HuH-7.5 (cell line): ENCODE data around the gene FNTB.
"Not testable (repeated sequence)": the region's sequence is repeated elsewhere in the genome, so short reads cannot be mapped to it uniquely, and the experiment has no call there.

Source experiments
- DNase-seq: peaks from one replicate; pipeline ENCODE4 v3.0.0; 2011; ENCODE audit warnings: low spot score

FNTB gene

DNA sequence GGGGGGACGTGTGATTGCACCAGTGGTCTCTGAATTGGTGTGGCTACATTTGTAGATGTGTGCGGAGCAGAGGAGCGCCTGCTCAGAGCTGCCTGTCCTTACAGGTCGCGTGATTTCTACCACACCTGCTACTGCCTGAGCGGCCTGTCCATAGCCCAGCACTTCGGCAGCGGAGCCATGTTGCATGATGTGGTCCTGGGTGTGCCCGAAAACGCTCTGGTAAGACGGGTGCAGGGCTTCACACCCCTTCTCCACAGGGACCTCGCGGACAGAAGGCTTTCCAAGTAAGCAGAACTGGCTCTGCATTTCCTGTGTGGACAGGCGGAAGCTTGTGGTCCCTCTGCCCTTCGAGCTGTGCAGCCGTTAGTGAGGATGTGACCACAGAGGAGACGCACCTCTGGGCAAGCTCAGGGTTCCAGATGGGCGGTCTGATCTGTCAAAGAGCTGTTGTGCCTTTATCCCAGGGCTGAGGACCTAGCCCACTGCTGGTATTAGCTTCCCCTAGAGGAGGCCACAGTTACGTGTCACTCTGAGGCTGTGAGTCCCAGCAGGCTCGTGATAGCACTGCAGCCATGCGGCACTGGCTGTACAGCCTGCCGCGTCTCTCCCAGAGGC, 67.9 kb downstream of the FNTB start:
- DNase-seq, result no peak

DNA sequence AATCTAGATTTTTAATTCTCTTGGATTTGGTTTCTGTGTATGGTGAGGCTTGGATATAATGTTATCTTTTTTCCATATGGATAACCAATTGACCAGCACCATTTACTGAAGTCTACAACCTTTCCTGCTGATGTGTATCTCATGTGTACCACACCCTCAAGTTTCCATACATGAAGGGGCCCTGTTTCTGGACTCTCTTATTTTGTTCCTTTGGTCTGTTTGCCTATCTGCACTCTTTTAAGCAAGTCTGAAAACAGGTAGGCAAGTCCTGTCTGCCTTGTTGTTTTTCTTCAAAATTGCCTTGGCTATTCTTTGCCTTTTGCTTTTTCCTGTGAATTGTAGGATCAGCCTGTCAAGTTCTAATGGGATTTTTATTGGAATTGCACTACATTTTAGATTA, 71.0 kb downstream of the FNTB start:
- DNase-seq, result no peak

DNA sequence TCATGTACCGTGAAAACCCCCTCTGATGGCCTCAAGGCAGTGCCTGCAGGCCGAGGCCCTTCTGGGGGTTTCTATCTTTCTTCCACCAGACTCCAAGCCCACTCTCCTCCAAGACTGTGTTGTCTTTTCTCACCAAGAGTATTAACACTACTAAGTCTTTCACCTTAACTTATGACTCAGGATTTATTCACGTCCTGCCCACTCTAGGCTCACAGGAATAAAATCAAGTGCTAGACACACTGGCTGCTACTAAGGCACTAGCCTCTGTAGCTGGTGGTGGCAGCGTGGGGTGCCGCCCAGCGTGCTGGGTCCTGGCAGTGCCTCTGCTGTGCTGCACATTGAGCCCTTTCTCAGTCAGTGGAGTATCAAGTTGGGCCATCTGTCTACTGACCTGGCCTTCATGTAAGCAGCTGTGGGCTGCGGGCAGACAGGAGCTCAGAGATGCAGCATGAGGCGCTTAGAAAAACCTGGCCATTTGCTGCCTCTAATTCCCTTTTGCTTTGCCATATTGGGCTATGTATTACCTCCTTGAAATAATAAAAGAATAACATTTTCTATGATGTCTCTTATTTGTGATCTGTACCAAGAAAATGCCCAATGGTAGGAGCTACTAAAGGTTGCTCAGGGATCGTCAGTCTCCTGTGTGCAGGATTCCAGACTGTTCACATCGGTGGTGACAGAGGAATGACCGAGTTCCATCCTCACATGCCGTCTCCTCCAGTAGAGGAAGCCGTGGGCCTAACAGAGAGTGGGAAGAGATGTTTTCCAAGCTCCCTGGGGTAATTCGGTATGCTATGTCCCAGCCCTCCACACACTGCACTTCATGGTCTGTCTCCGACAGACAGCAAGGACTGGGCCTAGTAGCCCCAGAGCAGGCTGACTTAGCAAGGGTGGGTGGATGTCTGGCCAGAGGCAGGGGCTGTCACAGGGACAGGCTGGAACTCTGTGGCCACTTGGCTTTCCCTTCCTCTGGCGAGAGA, 75.7 kb downstream of the FNTB start:
- no peak for DNase-seq

DNA sequence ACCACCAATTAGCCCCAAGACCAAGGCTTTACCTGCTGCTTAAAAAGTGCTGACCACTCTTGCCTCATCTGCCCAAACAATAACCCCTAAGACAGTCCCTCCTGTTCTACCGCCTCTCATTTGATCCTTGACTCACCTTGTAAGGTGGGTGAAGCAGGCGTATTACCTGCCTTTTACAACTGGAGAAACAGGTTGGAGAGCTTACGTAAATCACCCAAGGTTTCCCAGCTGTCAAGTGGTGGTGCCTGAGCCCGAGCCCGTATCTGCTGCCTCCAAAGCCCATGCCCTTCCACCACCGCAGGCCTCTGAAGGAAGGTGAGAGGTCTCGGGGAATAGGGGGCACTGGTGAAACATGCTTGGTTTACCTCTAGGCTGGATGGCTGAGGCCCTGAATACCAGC, 79.0 kb downstream of the FNTB start:
- DNase-seq, result no peak

DNA sequence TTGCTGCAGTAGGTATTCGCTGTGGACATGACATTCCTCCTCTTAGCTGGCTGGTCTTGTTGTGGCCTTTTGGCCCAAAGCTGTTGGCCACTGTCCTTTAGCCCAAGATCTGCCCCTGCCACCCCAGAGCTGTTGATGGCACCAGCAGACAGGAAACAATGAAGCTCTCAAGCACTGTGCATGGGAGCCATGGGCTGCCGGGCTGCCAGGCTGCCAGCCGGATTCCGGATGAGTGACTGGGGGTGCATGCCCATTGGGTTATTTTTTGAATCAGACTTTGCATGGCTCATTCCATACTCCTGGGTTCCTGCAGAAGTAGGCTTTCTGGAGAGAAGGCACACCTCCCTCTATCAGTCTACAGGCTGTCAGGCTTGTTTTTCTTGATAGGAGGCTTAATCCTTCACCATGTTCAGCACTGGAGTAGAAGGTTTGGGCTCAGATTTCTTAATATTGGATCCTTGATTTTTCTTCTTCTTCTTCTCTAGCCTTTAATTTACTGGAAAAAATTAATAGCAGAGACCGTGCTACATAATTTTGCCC, 83.2 kb downstream of the FNTB start:
- no peak for DNase-seq

DNA sequence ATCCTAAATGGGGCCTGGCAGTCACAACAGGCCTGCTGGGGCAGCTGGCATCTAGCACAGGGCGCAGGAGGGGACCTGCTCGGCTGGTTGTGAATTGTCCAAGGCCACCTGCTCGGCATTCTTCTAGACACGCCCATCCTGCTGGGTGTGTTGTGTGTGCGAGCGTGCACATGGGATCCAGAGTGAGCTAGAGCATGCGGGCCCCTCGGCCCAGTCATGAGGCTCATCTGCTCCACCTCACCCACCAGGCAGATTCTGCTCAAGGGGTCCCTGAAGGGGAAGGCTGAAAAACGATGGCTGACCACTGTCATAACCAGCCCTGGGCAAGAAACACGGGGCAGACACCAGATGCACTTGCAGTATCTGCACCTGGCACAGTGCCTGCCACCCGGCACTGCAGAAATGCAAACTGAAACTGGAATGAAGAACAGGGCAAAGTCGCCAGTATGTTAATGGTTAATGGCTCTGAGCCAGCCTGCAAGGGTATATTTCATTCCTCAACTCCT, 83.8 kb downstream of the FNTB start:
- peak; percentile 31 for DNase-seq

DNA sequence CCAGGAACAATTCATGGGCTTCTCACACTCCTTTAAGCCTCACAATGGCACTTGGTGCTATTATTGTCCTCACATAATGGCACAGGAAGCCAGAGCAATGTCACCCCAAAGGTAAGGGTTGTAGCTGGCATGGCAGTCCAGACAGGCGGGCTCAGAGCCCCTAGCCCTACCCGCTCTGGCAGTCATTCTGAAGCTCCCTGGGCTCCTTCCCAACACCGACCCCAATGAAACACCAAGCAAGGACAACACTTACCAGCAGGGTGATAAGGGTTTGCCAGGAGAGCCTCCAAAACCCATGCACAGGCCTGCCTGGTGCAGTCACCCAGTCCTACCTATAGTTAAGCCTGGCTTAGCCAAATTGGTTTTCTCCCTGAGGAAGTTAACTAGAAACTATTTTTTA, 84.8 kb downstream of the FNTB start:
- no peak for DNase-seq

DNA sequence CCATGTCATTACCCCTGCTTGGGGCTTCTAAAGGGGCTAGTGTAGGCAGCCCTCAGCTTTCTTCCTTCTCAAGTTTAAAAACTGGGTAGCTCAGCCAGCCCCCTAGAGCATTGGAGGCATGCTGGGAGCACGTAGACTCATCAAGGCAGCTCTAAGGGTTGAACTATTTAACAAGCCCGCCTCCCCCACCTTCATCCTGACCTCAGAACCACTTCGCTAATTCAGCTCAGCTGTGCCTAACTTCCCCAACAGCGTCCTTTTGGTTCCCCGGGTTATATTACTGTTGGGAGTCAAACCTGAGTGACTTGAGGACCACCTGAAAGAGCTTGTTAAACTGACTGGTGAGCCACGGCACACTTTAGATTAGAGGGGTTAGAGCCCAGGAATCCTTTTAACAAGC, 85.6 kb downstream of the FNTB start:
- no peak for DNase-seq

DNA sequence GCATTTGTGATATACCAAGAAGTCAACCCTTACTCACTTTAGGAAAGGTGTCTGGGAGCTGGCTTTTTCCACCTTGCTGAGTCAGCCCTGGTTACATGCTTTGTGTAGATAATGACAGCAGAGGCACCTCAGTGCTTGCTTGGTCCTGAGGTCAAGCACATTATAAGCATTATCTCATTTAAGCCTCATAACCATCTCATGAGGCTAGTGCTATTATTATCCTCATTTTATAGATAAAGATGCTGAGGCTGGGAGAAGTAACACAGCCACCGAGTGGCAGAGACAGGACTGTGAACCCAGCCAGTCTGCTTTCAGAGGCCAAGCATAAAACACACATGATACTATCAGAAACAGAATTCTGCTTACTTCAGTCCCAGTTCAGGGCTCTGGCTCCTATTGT, 86.2 kb downstream of the FNTB start:
- no peak for DNase-seq

DNA sequence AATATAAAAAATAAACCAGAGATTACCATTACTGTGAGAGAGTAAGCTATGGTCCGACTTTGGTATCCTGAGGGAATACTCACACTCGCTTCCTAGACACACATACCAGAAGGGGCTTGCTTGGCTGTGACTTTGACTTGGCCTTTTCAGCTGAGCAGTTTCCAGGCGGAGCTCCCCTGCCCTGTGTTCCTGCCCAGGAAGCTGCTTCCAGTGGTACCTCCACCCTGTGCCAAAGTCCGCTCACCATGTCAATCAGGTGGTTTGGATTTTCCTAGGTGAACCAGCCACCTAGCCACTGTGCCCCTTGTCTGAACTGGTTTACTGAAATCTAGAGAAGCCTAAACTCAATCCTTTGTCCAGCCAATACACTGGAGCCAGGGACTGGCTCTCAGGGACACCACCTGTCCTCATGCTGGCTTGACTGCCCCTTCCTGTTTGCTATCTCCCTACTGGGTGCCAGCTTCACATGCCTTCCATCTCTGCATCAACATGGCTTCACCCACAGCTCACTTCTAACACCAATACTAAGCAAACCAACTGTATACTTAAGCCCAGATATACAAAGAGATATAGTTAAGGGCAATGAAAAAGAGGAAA, 87.0 kb downstream of the FNTB start:
- DNase-seq, result no peak

DNA sequence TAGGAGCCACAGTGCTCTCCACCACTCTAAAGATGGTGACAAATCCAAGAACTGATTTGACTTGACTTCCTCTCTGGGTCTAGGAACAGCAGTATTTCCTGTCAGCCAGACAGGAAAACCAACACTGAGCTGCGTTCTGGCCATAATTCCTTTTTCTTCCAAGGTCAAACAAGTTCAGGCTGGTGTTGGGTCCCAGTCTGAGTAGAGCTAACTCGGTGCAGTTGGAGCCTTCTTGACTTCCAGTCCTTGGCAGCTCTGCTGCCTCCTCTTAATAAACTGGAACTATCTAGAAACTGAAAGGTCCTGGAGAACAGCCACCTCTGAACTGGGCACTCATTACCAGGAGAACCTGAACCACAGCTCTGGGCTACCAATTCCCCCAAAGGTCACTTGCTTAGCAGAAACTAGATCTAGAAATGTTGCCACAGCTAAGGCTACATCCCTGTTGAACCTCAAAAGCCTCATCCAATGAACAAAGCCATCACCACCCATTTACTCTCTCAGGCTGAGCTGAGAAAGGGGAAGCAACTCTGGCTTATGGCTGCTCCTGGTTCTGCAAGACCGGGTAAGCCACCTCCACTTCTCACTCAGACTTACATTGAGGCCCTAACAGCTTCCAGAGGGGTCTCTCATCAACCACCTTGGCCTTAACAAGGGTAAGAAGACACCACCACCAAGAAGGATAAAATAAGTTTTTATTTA, 87.9 kb downstream of the FNTB start:
- no peak for DNase-seq

DNA sequence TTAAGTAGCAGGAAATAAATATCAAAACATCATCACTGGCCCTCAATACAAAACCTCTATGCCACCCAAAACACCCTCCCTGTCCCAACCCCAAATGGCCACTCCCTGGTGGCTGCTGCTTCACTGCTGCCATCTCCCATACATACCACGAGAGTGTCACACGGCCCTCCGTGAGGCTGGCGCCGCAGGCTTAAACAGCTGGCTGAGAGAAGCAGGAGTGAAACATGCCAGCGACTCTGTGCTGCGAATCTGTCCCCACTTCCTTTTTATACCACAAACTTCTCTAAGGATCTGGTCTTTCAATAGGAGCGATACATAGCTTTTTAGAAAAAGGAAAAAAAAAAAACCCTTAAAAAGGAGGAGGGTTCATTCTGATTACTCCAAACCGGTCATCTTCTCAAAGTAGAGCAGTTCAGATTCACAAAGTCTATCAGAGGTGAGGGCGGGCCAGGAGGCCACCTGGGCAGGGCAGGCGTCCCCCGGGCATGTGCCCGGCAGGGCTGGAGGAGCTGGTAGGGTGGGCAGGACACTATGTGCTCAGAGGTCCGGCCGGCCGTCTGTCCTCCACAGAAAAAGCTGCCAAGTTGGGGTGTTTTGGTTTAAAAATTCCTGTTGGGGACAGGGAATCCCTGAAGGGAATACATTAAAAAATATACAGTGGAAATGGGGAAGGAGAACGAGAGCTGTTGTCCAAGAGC, 89.1 kb downstream of the FNTB start:
- no peak for DNase-seq

DNA sequence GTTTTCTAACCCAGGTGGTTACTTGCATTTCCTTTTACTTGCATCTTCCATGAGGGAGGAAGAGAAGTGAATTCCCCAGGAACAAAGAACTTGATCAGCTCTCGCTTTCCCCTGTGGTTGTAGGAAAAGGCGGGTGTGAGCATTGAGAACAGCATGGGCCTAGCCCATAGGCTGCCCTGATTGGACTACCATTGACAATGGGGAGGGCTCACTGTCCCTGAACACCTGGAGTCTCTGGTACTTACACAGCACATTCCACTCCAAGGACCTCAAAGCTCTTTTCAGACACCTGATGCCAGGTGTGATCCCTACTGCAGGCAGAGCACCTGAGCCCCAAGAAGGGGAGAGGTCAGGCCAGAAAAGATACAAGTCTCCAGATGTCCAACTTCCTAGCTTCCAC, 90.6 kb downstream of the FNTB start:
- no peak for DNase-seq

DNA sequence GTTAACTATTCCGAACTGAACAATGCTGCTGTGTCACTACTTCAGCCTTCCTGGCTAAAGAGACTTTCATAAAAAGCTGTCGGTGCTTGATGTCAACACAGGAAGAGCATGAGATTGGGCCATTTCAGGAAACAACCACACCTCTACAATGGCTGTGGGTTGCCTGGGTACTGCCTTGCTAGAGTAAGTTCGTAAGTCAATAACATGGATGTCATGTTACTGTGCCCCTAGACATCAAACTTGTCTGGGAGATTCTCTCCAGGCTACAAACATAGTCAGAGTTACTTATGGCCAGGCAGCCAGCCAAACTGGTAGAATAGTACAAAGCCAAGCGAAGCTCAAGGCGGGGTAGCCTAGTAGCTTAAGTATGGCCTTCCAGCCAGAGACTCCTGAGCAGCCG, 92.5 kb downstream of the FNTB start:
- no peak for DNase-seq

DNA sequence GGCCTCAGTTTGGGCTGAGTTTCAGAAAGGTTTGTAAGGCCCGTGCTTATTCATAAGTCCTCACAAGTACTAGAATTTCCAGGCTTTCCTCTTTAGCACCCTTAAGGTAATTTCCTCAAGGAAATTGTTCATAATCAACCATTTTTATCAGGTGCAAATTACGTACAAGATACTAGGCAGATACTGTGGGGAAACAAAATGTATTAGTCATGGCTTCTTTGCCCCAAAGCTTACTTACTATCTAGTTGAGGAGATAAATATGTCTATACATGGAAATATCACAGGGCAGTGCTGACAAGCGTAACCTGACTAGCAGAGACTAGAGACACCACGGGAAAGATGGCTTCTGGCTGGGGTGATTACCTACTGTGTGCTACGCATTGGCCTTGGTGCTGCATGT, 93.1 kb downstream of the FNTB start:
- DNase-seq, result no peak

DNA sequence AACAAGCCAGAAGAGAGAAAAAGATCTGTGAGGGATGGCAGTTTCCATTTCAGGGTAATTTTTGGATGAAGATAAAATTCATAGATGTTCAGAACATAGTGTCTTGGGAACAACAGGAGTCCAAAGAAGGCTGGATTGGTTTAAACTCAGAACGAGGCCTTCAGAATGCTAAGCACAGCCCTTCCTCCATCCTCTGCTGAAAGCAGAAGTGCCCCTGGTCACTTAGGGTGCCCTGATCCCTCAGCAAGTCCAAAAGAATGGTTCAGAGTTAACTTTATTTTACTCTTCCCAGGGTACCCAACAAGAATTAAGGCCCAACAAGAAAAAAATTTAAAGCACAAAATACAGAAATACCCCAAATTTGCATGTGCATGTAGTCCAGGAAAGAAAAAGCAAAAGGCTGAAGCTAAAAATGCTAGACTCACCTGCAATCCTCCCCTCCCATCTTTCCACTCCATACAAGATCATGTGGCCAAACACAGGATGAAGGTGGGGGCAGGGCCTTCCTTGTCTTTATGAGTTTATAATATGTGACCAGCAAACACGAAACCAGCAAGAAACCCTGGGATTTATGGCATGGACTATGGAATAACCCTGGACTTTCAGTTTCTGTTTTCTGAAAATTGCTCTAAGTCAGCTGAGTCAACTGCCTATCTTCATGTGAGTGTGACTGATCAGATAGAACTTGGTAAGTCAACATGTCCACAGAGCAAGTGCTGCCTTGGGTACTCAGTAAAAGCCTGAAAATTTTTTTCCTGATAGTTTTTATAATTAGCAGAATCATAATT, 94.5 kb downstream of the FNTB start:
- DNase-seq, result no peak

DNA sequence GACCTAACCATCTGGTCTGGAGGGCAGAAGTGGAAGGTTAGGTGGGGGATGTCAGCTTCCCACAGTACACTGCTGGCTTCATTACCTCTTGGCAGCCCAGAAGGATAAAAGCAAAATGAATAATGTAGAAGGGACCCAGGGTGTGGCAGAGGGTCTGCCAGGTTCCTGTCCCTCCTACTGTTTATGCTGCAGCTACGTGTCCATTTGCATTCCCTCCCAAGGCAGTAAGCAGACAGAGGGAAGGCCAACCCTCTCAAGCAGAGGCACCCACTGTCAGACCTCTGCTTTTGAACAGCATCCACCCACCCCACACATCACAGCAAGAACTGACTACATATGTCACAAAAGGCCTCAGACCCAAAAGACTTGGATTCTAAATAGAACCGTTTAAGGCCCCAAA, 96.2 kb downstream of the FNTB start:
- no peak for DNase-seq

DNA sequence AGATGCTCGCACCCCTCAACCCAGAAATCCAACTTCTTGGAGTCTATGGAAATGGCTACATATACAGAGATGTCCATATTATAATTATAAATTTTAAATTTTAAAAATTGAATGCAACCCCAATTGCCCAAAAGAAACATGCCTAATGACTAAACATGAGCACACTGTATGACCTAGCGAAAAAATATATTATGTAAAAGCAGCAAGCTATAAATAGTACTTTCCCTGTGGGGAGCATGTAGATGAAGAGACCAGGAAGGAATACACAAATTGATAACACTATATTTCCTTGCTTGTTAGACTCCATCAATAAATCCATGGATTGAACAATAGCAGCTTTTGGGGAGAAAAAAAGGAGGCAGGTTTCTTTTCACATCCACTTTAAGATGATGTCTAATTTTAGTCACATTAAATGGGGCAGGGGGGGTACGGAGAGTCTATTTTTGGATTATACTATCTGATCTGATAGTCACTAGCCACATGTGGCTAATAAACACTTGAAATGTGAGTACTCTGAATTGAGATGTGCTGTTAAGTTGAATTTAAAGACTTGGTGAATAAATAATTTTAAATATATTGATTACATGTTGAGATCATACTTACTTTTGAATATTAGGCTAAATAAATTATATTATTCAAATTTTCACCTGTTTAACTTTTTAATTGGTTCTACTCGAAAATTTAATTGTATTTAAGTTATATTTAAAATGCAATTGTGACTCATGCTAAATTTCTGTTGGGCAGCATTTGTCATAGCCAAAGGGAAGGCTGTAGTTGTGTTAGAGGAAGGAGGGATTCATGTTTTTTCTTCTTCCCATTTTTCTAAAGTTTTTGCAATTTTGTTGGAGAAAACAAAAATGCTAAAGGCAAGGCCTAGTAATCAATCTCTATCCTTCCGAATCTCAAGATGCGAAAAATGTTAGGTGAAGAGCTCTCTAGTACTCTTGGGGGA, 98.1 kb downstream of the FNTB start:
- no peak for DNase-seq

DNA sequence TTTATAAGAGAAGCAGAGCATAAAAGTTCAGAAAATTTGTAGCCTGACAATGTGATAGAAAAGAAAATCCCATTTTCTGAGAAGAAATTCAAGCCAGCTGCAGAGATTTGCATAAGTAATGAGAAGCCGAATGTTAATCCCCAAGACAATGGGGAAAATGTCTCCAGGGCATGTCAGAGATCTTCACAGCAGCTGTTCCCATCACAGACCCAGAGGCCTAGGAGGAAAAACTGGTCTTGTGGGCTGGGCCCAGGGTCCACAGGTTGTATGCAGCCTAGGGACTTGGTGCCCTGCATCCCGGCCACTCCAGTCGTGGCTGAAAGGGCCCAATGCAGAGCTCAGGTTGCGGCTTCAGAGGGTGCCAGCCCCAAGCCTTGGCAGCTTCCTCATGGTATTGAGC, 100.0 kb downstream of the FNTB start:
- not testable (repeated sequence) for DNase-seq
